GM12878 (cell line): Measurements from ENCODE around the gene PRKCQ. TPM values are rescaled to one million over a fixed set of nuclear protein-coding genes. Genes with fewer than 3 reads are reported as not detected.

Experiments used
- ATAC-seq: fragments of 200-7000 bp; cut with Tn5 transposase; 3 replicates; pipeline ENCODE4 v1.9.1; 2020; ENCODE audit warnings: mild to moderate bottlenecking, moderate library complexity
- BruUV-seq: library from RNA; stranded (reverse); fragments of 400-500 nt; replicated peaks from 2 replicates; lab custom pipeline; 2021; lab: Mats Ljungman, UMichigan
- CTCF ChIA-PET: fragments of 300-600 bp; sonication (Branson Sonifier 250); formaldehyde crosslinking; extraction: SDS; loops from one replicate; lab custom pipeline; 2021; ENCODE audit warnings: inconsistent platforms; lab: Yijun Ruan, JAX
- POLR2A ChIA-PET: fragments of 350-600 bp; formaldehyde crosslinking; extraction: SDS; loops from one replicate; lab custom pipeline; 2021; ENCODE audit warnings: inconsistent platforms; lab: Charles Lee
- RAD21 ChIA-PET: fragments of 300-600 bp; sonication (Branson Sonifier 250); formaldehyde crosslinking; loops from one replicate; lab custom pipeline; 2023; ENCODE audit warnings: antibody characterized with exemption; ENCODE audit not compliant: unreplicated experiment; lab: Charles Lee
- SMC1A ChIA-PET: fragments of 300-600 bp; sonication (Branson Sonifier 250); formaldehyde crosslinking; loops from one replicate; lab custom pipeline; 2023; ENCODE audit not compliant: unreplicated experiment, uncharacterized antibody; lab: Charles Lee
- DNase-seq: peaks from one replicate; pipeline ENCODE4 v3.0.0-alpha.2; 2011; ENCODE audit warnings: low read depth, low spot score
- FAIRE-seq: peaks from 3 replicates; lab custom pipeline; 2011; peaks lifted over from hg19 to GRCh38; lab: Jason Lieb, UNC
- H2AFZ ChIP-seq: 2 replicates; pipeline ENCODE4 v1.6.0; 2011; ENCODE audit warnings: low read depth, low read length, control low read depth; ENCODE audit not compliant: control insufficient read depth
- H3K27ac ChIP-seq: 2 replicates; pipeline ENCODE4 v1.5.1; 2011; ENCODE audit warnings: control low read depth; ENCODE audit not compliant: control insufficient read depth, insufficient read depth
- H3K27me3 ChIP-seq, 2 experiments: replicated peaks in 1 of 2; 2 replicates each; pipeline versions ENCODE4 v1.6.0 to v1.6.1; 2011; ENCODE audit warnings: low read length in 1 of 2; ENCODE audit not compliant: control insufficient read depth in 2 of 2, insufficient read depth in 2 of 2
- H3K36me3 ChIP-seq, 2 experiments: 2 replicates each; pipeline ENCODE4 v1.5.1; 2011; ENCODE audit warnings: low read length in 1 of 2; ENCODE audit not compliant: control insufficient read depth in 2 of 2, insufficient read depth in 2 of 2
- H3K4me1 ChIP-seq: 2 replicates; pipeline ENCODE4 v1.6.1; 2011; ENCODE audit warnings: mild to moderate bottlenecking, low read length, moderate library complexity, mixed read lengths; ENCODE audit not compliant: control insufficient read depth, insufficient read depth
- H3K4me2 ChIP-seq: 2 replicates; pipeline ENCODE4 v1.6.0; 2011; ENCODE audit warnings: control low read depth; ENCODE audit not compliant: control insufficient read depth, insufficient read depth
- H3K4me3 ChIP-seq: fragments of 200-600 bp; sonication (generic); 2 replicates; pipeline ENCODE4 v1.5.1; 2016
- H3K79me2 ChIP-seq: 2 replicates; pipeline ENCODE4 v1.6.0; 2011; ENCODE audit warnings: low read length; ENCODE audit not compliant: control insufficient read depth, insufficient read depth
- H3K9ac ChIP-seq: 2 replicates; pipeline ENCODE4 v1.8.0; 2011; ENCODE audit warnings: low read length, control low read depth, mixed read lengths; ENCODE audit not compliant: control insufficient read depth, insufficient read depth
- H3K9me3 ChIP-seq: replicated peaks from 3 replicates; pipeline ENCODE4 v1.5.1; 2011; ENCODE audit warnings: mild to moderate bottlenecking, low read length; ENCODE audit not compliant: control insufficient read depth, insufficient read depth
- H4K20me1 ChIP-seq: 2 replicates; pipeline ENCODE4 v1.6.0; 2011; ENCODE audit not compliant: control insufficient read depth, insufficient read depth
- BRCA1 ChIP-seq: IDR thresholded peaks from 2 replicates; pipeline ENCODE4 v1.6.1; 2011; ENCODE audit warnings: low read depth, low read length, improper control_type of control experiment
- EGR1 ChIP-seq, 2 experiments: IDR thresholded peaks; 1 replicate in 1 of 2; 2 replicates in 1 of 2; pipeline ENCODE4 v1.6.1; 2011 to 2012; ENCODE audit warnings: low read depth in 2 of 2, low read length in 2 of 2, borderline replicate concordance in 1 of 2, mild to moderate bottlenecking in 1 of 2, moderate library complexity in 1 of 2
- IKZF2 ChIP-seq, 2 experiments: fragments of 450-650 bp; IDR thresholded peaks; 2 replicates each; pipeline ENCODE4 v1.6.1; 2017; ENCODE audit warnings: mild to moderate bottlenecking in 2 of 2, moderate library complexity in 2 of 2
- KDM1A ChIP-seq: fragments of 200-600 bp; sonication (generic); IDR thresholded peaks from 2 replicates; pipeline ENCODE4 v1.6.1; 2016; ENCODE audit warnings: borderline replicate concordance
- RFX5 ChIP-seq: IDR thresholded peaks from 2 replicates; pipeline ENCODE4 v1.6.1; 2011; ENCODE audit warnings: low read depth, low read length, improper control_type of control experiment
- SMAD1 ChIP-seq: fragments of 450-650 bp; IDR thresholded peaks from 2 replicates; pipeline ENCODE4 v1.6.1; 2018; ENCODE audit warnings: mild to moderate bottlenecking, low read depth; ENCODE audit not compliant: partially characterized antibody
- SUZ12 ChIP-seq: fragments of 200-600 bp; sonication (generic); IDR thresholded peaks from one replicate; pipeline ENCODE4 v1.6.1; 2018; ENCODE audit warnings: antibody characterized with exemption, mild to moderate bottlenecking; ENCODE audit not compliant: unreplicated experiment
- TAF1 ChIP-seq: IDR thresholded peaks from 2 replicates; pipeline ENCODE4 v1.6.1; 2011; ENCODE audit warnings: mild to moderate bottlenecking, low read depth, low read length, borderline replicate concordance
- TARDBP ChIP-seq: IDR thresholded peaks from 2 replicates; pipeline ENCODE4 v1.6.1; 2016; ENCODE audit warnings: borderline replicate concordance
- TCF12 ChIP-seq: IDR thresholded peaks from 2 replicates; pipeline ENCODE4 v1.6.1; 2011; ENCODE audit warnings: low read depth, mild to moderate bottlenecking, low read length
- WGBS: methylation state at CpG from one replicate; pipeline ENCODE4 v1.1.6; 2016; ENCODE audit warnings: low lambda C conversion rate; ENCODE audit not compliant: insufficient replicate concordance, insufficient coverage; ENCODE audit errors: missing lambda C conversion rate; 5-methylcytosine and 5-hydroxymethylcytosine counted together
- in situ Hi-C: fragments of 300-500 bp; cut with MboI; formaldehyde crosslinking; loops from 9 replicates; pipeline ENCODE4 v1.14.3; 2018; ENCODE audit warnings: mixed read lengths
- intact Hi-C: fragments of 100-400 bp; cut with micrococcal nuclease; formaldehyde crosslinking; loops from one replicate; pipeline ENCODE4 v1.14.2; 2022; ENCODE audit not compliant: unreplicated experiment
- polyA plus RNA-seq, 11 experiments: library from polyadenylated mRNA; depleted of rRNA in 4 of 11; unstranded in 6 of 11; stranded (reverse) in 5 of 11; fragments of >200 nt; fragmentation: Nextera tagmentation in 4 of 11; fragmentation: Illumina TruSeq in 1 of 11; extraction: Ambion mirVana in 4 of 11; extraction: Trizol in 1 of 11; gene quantifications; 1 replicate in 1 of 11; 2 replicates in 10 of 11; pipeline versions ENCODE4 v1.2.1 to v1.2.3, GENCODE V29; 2011 to 2016; ENCODE audit warnings: inconsistent platforms in 2 of 11, missing spikeins in 2 of 11, low read depth in 1 of 11
- total RNA-seq, 4 experiments: library from RNA; depleted of rRNA in 3 of 4; stranded (reverse); fragments of >200 nt in 3 of 4; fragmentation: Illumina TruSeq in 1 of 4; extraction: Trizol in 1 of 4; gene quantifications; 2 replicates each; pipeline versions ENCODE4 v1.2.1 to v1.2.3, GENCODE V29; 2013 to 2021
- TF ChIP-seq, protein P1 (sequence below): fragments of 450-650 bp; IDR thresholded peaks from 2 replicates; pipeline ENCODE4 v1.6.1; 2017; ENCODE audit warnings: mild to moderate bottlenecking, moderate library complexity
- TF ChIP-seq, protein P2 (sequence below): fragments of 450-650 bp; formaldehyde crosslinking; IDR thresholded peaks from 2 replicates; pipeline ENCODE4 v1.5.0; 2022; ENCODE audit warnings: mild to moderate bottlenecking, missing genetic modification characterization
- TF ChIP-seq, protein P3 (sequence below): IDR thresholded peaks from 2 replicates; pipeline ENCODE4 v1.6.1; 2012; ENCODE audit warnings: low read depth, low read length, improper control_type of control experiment

The PRKCQ gene
- total and polyA plus RNA-seq, 10 of the 15 experiments (the other 5 are each of a cell fraction or from before 2014, with no cell fraction given), result 0.26 to 8.9 (median 0.98) TPM

DNA sequence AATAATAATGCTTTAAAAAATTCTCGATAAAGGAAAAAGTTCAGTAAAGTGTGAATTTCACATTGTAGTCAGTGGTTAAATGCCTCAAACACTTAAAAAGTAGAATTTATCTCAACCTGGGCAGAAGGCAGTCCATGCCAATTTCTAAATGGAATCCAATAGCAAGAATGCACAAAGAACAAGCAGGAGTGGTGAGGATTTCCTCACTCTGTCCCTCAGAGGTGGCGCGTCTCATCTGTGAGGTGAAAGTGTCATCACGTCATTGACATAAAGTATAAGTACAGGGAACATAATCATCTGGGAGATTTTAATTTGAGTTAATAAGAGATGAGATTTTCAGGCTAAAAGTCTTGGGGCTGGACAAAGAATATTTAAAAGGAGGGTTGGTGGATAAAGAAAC is 10.0 kb upstream of the PRKCQ start:
- CTCF ChIA-PET, result interaction anchor here (0.6 to 1.4 kb wide), 4 partner anchors 9 to 122 kb away, joined by 3 to 4 read pairs (median 4); partner anchors contain the start of gene PRKCQ
- Histone ChIP-seq H3K27ac (no peak overlapping the region), H3K27me3 (no peaks in the 10 kb centered on the region; a peak in 2 of 4 replicates), H3K9me3 (no peaks in the 10 kb centered on the region), H3K4me2 (no peak overlapping the region), H3K36me3 (no peaks in the 10 kb centered on the region), H2AFZ (no peak overlapping the region), H4K20me1 (no peaks in the 10 kb centered on the region), H3K79me2 (no peaks in the 10 kb centered on the region), H3K4me3 (no peak overlapping the region), H3K9ac (no peak overlapping the region), H3K4me1 (no peaks in the 10 kb centered on the region)
- BruUV-seq, result no TSS peak
- ATAC-seq (no peak), DNase-seq (no peak), FAIRE-seq (no peak)
- in situ Hi-C loops, result no loop called here
- 50% methylated on average over 4 of the region's 4 CpGs for WGBS
- intact Hi-C loops, result no loop called here
- POLR2A ChIA-PET, result no interaction called here
- SMC1A ChIA-PET, result interaction anchor here (0.7 to 2.1 kb wide), 5 partner anchors 9 to 296 kb away, joined by 3 to 14 read pairs (median 3); no protein-coding TSS in a partner anchor
- RAD21 ChIA-PET, result interaction anchor here (1.2 kb wide), 1 partner anchor 80 kb away, joined by 3 read pairs; no protein-coding TSS in a partner anchor
- TF ChIP-seq BRCA1, result no peak
- TF ChIP-seq, protein P1, sequence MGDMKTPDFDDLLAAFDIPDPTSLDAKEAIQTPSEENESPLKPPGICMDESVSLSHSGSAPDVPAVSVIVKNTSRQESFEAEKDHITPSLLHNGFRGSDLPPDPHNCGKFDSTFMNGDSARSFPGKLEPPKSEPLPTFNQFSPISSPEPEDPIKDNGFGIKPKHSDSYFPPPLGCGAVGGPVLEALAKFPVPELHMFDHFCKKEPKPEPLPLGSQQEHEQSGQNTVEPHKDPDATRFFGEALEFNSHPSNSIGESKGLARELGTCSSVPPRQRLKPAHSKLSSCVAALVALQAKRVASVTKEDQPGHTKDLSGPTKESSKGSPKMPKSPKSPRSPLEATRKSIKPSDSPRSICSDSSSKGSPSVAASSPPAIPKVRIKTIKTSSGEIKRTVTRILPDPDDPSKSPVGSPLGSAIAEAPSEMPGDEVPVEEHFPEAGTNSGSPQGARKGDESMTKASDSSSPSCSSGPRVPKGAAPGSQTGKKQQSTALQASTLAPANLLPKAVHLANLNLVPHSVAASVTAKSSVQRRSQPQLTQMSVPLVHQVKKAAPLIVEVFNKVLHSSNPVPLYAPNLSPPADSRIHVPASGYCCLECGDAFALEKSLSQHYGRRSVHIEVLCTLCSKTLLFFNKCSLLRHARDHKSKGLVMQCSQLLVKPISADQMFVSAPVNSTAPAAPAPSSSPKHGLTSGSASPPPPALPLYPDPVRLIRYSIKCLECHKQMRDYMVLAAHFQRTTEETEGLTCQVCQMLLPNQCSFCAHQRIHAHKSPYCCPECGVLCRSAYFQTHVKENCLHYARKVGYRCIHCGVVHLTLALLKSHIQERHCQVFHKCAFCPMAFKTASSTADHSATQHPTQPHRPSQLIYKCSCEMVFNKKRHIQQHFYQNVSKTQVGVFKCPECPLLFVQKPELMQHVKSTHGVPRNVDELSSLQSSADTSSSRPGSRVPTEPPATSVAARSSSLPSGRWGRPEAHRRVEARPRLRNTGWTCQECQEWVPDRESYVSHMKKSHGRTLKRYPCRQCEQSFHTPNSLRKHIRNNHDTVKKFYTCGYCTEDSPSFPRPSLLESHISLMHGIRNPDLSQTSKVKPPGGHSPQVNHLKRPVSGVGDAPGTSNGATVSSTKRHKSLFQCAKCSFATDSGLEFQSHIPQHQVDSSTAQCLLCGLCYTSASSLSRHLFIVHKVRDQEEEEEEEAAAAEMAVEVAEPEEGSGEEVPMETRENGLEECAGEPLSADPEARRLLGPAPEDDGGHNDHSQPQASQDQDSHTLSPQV, result no peak
- no peak for TF ChIP-seq TCF12
- no peak for TF ChIP-seq SUZ12
- TF ChIP-seq IKZF2 (IDR thresholded peaks at IDR 0.05), result no peak
- TF ChIP-seq RFX5, result no peak
- no peak for TF ChIP-seq EGR1 (IDR thresholded peaks at IDR 0.05; ENCODE audit: borderline replicate concordance in 1 of 2, low read depth in 2 of 2, low read length in 2 of 2)
- TF ChIP-seq, protein P2, sequence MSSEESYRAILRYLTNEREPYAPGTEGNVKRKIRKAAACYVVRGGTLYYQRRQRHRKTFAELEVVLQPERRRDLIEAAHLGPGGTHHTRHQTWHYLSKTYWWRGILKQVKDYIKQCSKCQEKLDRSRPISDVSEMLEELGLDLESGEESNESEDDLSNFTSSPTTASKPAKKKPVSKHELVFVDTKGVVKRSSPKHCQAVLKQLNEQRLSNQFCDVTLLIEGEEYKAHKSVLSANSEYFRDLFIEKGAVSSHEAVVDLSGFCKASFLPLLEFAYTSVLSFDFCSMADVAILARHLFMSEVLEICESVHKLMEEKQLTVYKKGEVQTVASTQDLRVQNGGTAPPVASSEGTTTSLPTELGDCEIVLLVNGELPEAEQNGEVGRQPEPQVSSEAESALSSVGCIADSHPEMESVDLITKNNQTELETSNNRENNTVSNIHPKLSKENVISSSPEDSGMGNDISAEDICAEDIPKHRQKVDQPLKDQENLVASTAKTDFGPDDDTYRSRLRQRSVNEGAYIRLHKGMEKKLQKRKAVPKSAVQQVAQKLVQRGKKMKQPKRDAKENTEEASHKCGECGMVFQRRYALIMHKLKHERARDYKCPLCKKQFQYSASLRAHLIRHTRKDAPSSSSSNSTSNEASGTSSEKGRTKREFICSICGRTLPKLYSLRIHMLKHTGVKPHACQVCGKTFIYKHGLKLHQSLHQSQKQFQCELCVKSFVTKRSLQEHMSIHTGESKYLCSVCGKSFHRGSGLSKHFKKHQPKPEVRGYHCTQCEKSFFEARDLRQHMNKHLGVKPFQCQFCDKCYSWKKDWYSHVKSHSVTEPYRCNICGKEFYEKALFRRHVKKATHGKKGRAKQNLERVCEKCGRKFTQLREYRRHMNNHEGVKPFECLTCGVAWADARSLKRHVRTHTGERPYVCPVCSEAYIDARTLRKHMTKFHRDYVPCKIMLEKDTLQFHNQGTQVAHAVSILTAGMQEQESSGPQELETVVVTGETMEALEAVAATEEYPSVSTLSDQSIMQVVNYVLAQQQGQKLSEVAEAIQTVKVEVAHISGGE (CRISPR knock-in tag), result no peak
- no peak for TF ChIP-seq SMAD1
- TF ChIP-seq KDM1A, result no peak
- no peak for TF ChIP-seq TARDBP
- TF ChIP-seq, protein P3, sequence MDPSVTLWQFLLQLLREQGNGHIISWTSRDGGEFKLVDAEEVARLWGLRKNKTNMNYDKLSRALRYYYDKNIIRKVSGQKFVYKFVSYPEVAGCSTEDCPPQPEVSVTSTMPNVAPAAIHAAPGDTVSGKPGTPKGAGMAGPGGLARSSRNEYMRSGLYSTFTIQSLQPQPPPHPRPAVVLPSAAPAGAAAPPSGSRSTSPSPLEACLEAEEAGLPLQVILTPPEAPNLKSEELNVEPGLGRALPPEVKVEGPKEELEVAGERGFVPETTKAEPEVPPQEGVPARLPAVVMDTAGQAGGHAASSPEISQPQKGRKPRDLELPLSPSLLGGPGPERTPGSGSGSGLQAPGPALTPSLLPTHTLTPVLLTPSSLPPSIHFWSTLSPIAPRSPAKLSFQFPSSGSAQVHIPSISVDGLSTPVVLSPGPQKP, result no peak
- no peak for TF ChIP-seq TAF1
